Progenitor cell of endocrine pancreas (in vitro differentiated cells): ENCODE data around the gene CNTNAP2. TPM values are rescaled to one million over a fixed set of nuclear protein-coding genes. Genes with fewer than 3 reads are reported as not detected.
A peak's percentile ranks its signal among the peaks of the same experiment; 100 is the strongest.

Experiments
- DNase-seq: peaks from one replicate; pipeline ENCODE4 v3.0.0; 2021; ENCODE audit warnings: low spot score; ENCODE audit not compliant: unreplicated experiment
- H3K27ac Mint-ChIP-seq: 2 replicates; pipeline ENCODE4 v1.8.0; 2021; ENCODE audit warnings: mild to moderate bottlenecking, moderate library complexity, mixed read lengths
- H3K27me3 Mint-ChIP-seq: 2 replicates; pipeline ENCODE4 v1.8.0; 2021; ENCODE audit warnings: mixed read lengths
- H3K36me3 Mint-ChIP-seq: 2 replicates; pipeline ENCODE4 v1.8.0; 2022; ENCODE audit warnings: mixed read lengths; ENCODE audit not compliant: insufficient read depth
- H3K4me1 Mint-ChIP-seq: 2 replicates; pipeline ENCODE4 v1.8.0; 2021; ENCODE audit warnings: low read depth, mixed read lengths
- H3K4me3 Mint-ChIP-seq: 2 replicates; pipeline ENCODE4 v1.8.0; 2021; ENCODE audit warnings: low read depth, mild to moderate bottlenecking, moderate library complexity, mixed read lengths
- H3K9me3 Mint-ChIP-seq: 2 replicates; pipeline ENCODE4 v1.8.0; 2021; ENCODE audit warnings: low read depth, mixed read lengths
- CTCF ChIP-seq: fragments of 200-600 bp; sonication (generic); IDR thresholded peaks from one replicate; pipeline ENCODE4 v1.5.0; 2021; ENCODE audit warnings: antibody characterized with exemption, mild to moderate bottlenecking; ENCODE audit not compliant: unreplicated experiment
- long read RNA-seq: library from polyadenylated mRNA; unstranded; transcript quantifications from one replicate; pipeline ENCODE4 v2.0.0, GENCODE V29; 2020
- total RNA-seq: library from RNA; stranded (reverse); gene quantifications from 2 replicates; pipeline ENCODE4 v1.2.1, GENCODE V29; 2021

CNTNAP2 gene
- 6.5 and 8.2 TPM in 2 replicates for total RNA-seq
- long read RNA-seq, full-length matches to known transcripts = 19 of 22 reads
- long read RNA-seq, partial matches to known transcripts = 1 of 22 reads
- long read RNA-seq, other reads (novel, unspliced or antisense) = 2 of 22 reads

- H3K9me3 Mint-ChIP-seq = no peaks in the 10 kb centered on the region
- peak; percentile 21 for DNase-seq
- H3K4me3 Mint-ChIP-seq = peak within 1 kb of the TSS; percentile 90
- TF ChIP-seq CTCF = no peak
- H3K4me1 Mint-ChIP-seq = peaks cover 9% of the 10 kb centered on the region
- H3K27ac Mint-ChIP-seq = no peak within 1 kb of the TSS
- no peaks in the 10 kb centered on the region for H3K36me3 Mint-ChIP-seq
- peaks cover 35% of the 10 kb centered on the region for H3K27me3 Mint-ChIP-seq
Observed at GRCh38 chr7:146116521-146117222, at the start of gene CNTNAP2. Gene CNTNAP2, plus strand, starts transcription at chr7:146116801. Its CDS starts 76 bp downstream, at chr7:146116877.

GRCh38 chr7:146067880-146068279 lies 48.7 kb upstream of the CNTNAP2 start:
- Mint-ChIP-seq H3K36me3 (no peaks in the 10 kb centered on the region), H3K27me3 (no peaks in the 10 kb centered on the region), H3K4me3 (no peak overlapping the region), H3K9me3 (no peaks in the 10 kb centered on the region), H3K27ac (no peak overlapping the region), H3K4me1 (no peaks in the 10 kb centered on the region)
- DNase-seq = no peak
- TF ChIP-seq CTCF = no peak

- Mint-ChIP-seq H3K27ac (no peak overlapping the region), H3K27me3 (no peaks in the 10 kb centered on the region), H3K36me3 (no peaks in the 10 kb centered on the region), H3K9me3 (no peaks in the 10 kb centered on the region), H3K4me1 (no peaks in the 10 kb centered on the region), H3K4me3 (no peak overlapping the region)
- TF ChIP-seq CTCF = no peak
- DNase-seq = no peak
Observed at GRCh38 chr7:146074195-146074765, 42.3 kb upstream of the CNTNAP2 start.

GRCh38 chr7:146076344-146076743 lies 40.3 kb upstream of the CNTNAP2 start:
- Mint-ChIP-seq H3K4me3 (no peak overlapping the region), H3K36me3 (no peaks in the 10 kb centered on the region), H3K27me3 (no peaks in the 10 kb centered on the region), H3K4me1 (no peaks in the 10 kb centered on the region), H3K27ac (no peak overlapping the region), H3K9me3 (no peaks in the 10 kb centered on the region)
- TF ChIP-seq CTCF = no peak
- no peak for DNase-seq

GRCh38 chr7:146084086-146084485 lies 32.5 kb upstream of the CNTNAP2 start:
- Mint-ChIP-seq H3K4me3 (no peak overlapping the region), H3K36me3 (no peaks in the 10 kb centered on the region), H3K4me1 (no peaks in the 10 kb centered on the region), H3K9me3 (no peaks in the 10 kb centered on the region), H3K27me3 (no peaks in the 10 kb centered on the region), H3K27ac (no peak overlapping the region)
- DNase-seq = no peak
- TF ChIP-seq CTCF = no peak
